ENCODE data around the gene KRT40. TPM values are rescaled to one million over a fixed set of nuclear protein-coding genes. Genes with fewer than 3 reads are reported as not detected.

Gene KRT40
- total RNA-seq, 1 experiment from 2014 or later, result not detected

DNA sequence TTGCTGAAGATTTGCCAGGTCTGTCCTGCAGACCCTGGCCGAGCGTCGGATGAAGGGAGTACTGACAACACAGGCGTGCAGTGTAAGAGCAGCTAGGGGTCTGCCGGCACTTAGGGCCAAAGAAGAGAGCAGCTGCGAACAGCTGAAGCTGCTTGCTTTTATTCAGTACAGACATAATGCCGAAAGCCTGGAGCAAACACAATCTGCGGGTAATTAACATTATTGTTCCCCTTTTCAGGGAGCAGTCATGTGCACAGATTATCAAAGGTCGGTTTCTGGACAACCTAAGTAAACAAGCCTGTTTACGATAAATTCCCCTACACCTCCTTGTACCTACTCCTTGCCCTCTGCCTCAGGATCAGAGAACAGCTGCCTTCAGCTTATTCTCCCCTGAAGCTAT lies 34.7 kb downstream of the KRT40 start:
- peak overlapping the region in 1 of 2 experiments; percentile 2; a peak in 1 of 4 replicates for H3K4me3 ChIP-seq (ENCODE audit: low read depth in 2 of 2, low read length in 2 of 2)
- in situ Hi-C loops (cut with HindIII; ENCODE audit: low pct_unique_long_range_greater_than_20kb, low sequenced_read_pairs) (no loop called here), intact Hi-C loops (cut with micrococcal nuclease; ENCODE audit: unreplicated experiment) (no loop called here)
- CTCF ChIA-PET, result no interaction called here
- no TSS peak for BruUV-seq (replicated peaks)
- POLR2A ChIA-PET, result interaction anchor here (0.6 kb wide), 1 partner anchor 577 kb away, joined by 3 read pairs; no protein-coding TSS in a partner anchor
- H3K27me3 ChIP-seq (ENCODE audit: control insufficient read depth, insufficient read depth, low read length), result peaks cover 15% of the 10 kb centered on the region
- ATAC-seq (no peak), DNase-seq (ENCODE audit: low read depth, low spot score) (no peak)
- H3K4me1 ChIP-seq (ENCODE audit: control insufficient read depth, insufficient read depth, low read length), result no peaks in the 10 kb centered on the region
- H3K27ac ChIP-seq (ENCODE audit: low read length), result no peak overlapping the region
- TF ChIP-seq, protein P1, sequence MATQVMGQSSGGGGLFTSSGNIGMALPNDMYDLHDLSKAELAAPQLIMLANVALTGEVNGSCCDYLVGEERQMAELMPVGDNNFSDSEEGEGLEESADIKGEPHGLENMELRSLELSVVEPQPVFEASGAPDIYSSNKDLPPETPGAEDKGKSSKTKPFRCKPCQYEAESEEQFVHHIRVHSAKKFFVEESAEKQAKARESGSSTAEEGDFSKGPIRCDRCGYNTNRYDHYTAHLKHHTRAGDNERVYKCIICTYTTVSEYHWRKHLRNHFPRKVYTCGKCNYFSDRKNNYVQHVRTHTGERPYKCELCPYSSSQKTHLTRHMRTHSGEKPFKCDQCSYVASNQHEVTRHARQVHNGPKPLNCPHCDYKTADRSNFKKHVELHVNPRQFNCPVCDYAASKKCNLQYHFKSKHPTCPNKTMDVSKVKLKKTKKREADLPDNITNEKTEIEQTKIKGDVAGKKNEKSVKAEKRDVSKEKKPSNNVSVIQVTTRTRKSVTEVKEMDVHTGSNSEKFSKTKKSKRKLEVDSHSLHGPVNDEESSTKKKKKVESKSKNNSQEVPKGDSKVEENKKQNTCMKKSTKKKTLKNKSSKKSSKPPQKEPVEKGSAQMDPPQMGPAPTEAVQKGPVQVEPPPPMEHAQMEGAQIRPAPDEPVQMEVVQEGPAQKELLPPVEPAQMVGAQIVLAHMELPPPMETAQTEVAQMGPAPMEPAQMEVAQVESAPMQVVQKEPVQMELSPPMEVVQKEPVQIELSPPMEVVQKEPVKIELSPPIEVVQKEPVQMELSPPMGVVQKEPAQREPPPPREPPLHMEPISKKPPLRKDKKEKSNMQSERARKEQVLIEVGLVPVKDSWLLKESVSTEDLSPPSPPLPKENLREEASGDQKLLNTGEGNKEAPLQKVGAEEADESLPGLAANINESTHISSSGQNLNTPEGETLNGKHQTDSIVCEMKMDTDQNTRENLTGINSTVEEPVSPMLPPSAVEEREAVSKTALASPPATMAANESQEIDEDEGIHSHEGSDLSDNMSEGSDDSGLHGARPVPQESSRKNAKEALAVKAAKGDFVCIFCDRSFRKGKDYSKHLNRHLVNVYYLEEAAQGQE (IDR thresholded peaks at IDR 0.05; ENCODE audit: insufficient read depth in 1 of 2, low read depth in 2 of 2, low read length in 1 of 2), result no peak
- TF ChIP-seq TCF7L2 (IDR thresholded peaks at IDR 0.05; ENCODE audit: low read depth, low read length) (no peak), SIN3A (IDR thresholded peaks at IDR 0.05; ENCODE audit: borderline replicate concordance, insufficient read depth, low read depth, low read length) (no peak)
- no peaks in the 10 kb centered on the region for H3K36me3 ChIP-seq (ENCODE audit: control insufficient read depth, insufficient read depth, low read length)
- no peaks in the 10 kb centered on the region for H3K9me3 ChIP-seq (ENCODE audit: control insufficient read depth, insufficient read depth, low read depth, low read length)

DNA sequence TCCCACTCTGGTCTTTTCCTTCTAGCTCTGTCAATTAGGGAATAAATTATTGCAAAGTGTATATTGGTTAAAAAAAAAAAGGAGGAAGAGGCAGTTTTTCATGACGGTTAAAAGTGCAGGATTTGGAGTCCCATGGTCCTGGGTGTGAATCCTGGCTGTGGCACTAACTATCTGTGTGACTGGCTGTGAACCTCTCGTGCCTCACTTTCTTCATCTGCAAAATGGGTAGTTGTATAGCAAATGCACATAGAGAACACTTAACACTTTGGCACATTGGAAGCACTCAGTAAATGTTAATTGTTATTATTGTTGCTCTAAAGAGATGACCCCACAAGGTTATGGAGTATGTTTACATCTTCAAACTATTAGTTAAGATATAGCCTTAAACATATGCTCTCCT lies 36.2 kb downstream of the KRT40 start:
- no peak overlapping the region for H3K27ac ChIP-seq (ENCODE audit: low read length)
- TF ChIP-seq POLR2AphosphoS5 (IDR thresholded peaks at IDR 0.05; ENCODE audit: low read depth, low read length) (no peak), SIN3A (IDR thresholded peaks at IDR 0.05; ENCODE audit: borderline replicate concordance, insufficient read depth, low read depth, low read length) (no peak), TCF7L2 (IDR thresholded peaks at IDR 0.05; ENCODE audit: low read depth, low read length) (no peak)
- TF ChIP-seq, protein P1 (IDR thresholded peaks at IDR 0.05; ENCODE audit: insufficient read depth in 1 of 2, low read depth in 2 of 2, low read length in 1 of 2), result no peak
- TF ChIP-seq, protein P2, sequence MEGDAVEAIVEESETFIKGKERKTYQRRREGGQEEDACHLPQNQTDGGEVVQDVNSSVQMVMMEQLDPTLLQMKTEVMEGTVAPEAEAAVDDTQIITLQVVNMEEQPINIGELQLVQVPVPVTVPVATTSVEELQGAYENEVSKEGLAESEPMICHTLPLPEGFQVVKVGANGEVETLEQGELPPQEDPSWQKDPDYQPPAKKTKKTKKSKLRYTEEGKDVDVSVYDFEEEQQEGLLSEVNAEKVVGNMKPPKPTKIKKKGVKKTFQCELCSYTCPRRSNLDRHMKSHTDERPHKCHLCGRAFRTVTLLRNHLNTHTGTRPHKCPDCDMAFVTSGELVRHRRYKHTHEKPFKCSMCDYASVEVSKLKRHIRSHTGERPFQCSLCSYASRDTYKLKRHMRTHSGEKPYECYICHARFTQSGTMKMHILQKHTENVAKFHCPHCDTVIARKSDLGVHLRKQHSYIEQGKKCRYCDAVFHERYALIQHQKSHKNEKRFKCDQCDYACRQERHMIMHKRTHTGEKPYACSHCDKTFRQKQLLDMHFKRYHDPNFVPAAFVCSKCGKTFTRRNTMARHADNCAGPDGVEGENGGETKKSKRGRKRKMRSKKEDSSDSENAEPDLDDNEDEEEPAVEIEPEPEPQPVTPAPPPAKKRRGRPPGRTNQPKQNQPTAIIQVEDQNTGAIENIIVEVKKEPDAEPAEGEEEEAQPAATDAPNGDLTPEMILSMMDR (IDR thresholded peaks at IDR 0.05), result no peak
- POLR2A ChIA-PET, result no interaction called here

More for the DNA sequence above, 36.2 kb downstream of the KRT40 start:
- DNase-seq (ENCODE audit: low read depth, low spot score) (no peak), ATAC-seq (no peak)
- H3K36me3 ChIP-seq (ENCODE audit: control insufficient read depth, insufficient read depth, low read length), result no peaks in the 10 kb centered on the region
- no TSS peak for BruUV-seq (replicated peaks)
- peaks cover 12% of the 10 kb centered on the region for H3K27me3 ChIP-seq (ENCODE audit: control insufficient read depth, insufficient read depth, low read length)
- no peaks in the 10 kb centered on the region for H3K4me1 ChIP-seq (ENCODE audit: control insufficient read depth, insufficient read depth, low read length)
- CTCF ChIA-PET, result no interaction called here
- H3K4me3 ChIP-seq (ENCODE audit: low read depth in 2 of 2, low read length in 2 of 2), result no peak overlapping the region
- intact Hi-C loops (cut with micrococcal nuclease; ENCODE audit: unreplicated experiment), result no loop called here
- in situ Hi-C loops (cut with HindIII; ENCODE audit: low pct_unique_long_range_greater_than_20kb, low sequenced_read_pairs), result no loop called here
- H3K9me3 ChIP-seq (ENCODE audit: control insufficient read depth, insufficient read depth, low read depth, low read length), result no peaks in the 10 kb centered on the region
